ENCODE data around the gene ARHGAP40. TPM values are rescaled to one million over a fixed set of nuclear protein-coding genes. Genes with fewer than 3 reads are reported as not detected.
A peak's percentile ranks its signal among the peaks of the same experiment; 100 is the strongest.

The ARHGAP40 gene
- total and polyA plus RNA-seq, 2 of the 13 experiments (the other 11 are each of a cell fraction or from before 2014, with no cell fraction given), result 0.75 to 2.1 TPM

DNA sequence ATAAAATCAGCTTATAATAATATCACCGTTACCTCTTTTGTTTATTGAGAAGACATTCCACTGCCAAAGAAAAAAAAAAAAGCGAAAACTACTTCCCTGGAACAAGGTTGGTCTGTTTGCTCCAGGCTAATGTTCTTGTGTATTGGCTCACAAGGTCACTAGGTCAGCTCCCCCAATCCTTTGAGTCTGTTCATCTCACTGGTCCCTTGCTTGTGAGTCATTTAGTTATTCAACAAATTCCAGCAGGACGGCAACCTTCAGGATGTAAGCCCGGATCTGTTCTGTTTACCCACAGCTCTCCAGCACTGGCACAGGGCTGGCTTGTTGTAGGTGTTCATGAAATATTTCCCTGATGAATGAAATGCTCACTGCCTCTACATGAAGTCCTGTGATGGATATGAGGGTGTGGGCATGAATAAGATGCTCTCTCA lies 3.3 kb downstream of the ARHGAP40 start:
- in situ Hi-C loops (cut with HindIII; ENCODE audit: extremely low pct_ligation_motif_present, low pct_unique_long_range_greater_than_20kb), result no loop called here
- Histone ChIP-seq H3K27me3 (ENCODE audit: control insufficient read depth in 1 of 2, insufficient read depth in 2 of 2, low read length in 2 of 2) (peaks cover 4 to 51% of the 10 kb centered on the region in 2 experiments; a peak in 4 of 5 replicates), H3K79me2 (ENCODE audit: insufficient read depth, low read length) (no peaks in the 10 kb centered on the region), H3K4me1 (ENCODE audit: insufficient read depth, low read length) (peaks cover 73% of the 10 kb centered on the region), H2AFZ (ENCODE audit: low read length) (no peak overlapping the region), H3K9me3 (ENCODE audit: low read length) (no peaks in the 10 kb centered on the region), H4K20me1 (ENCODE audit: insufficient read depth, low read length) (no peaks in the 10 kb centered on the region), H3K36me3 (replicated peaks in 1 of 2; ENCODE audit: control insufficient read depth in 1 of 2, insufficient read depth in 2 of 2, low read length in 2 of 2) (no peaks in the 10 kb centered on the region), H3K4me2 (ENCODE audit: low read depth, low read length) (peak overlapping the region; percentile 47; the same call in 1 of the 2 replicates), H3K9ac (ENCODE audit: insufficient read depth, low read depth, low read length) (no peak overlapping the region), H3K27ac (ENCODE audit: extremely low read length, insufficient read depth, low read length) (peak overlapping the region; percentile 13), H3K4me3 (replicated peaks in 1 of 3; ENCODE audit: insufficient read depth in 1 of 3, low read depth in 2 of 3, low read length in 3 of 3) (no peak overlapping the region; a peak in 1 of 6 replicates)
- BruUV-seq (replicated peaks), result no TSS peak
- ATAC-seq, result peak; percentile 95
- intact Hi-C loops (cut with micrococcal nuclease; ENCODE audit: unreplicated experiment), result loop anchor here (1.0 kb wide), 1 partner anchor 20 kb away; no protein-coding TSS in a partner anchor
- peak; percentile 96 for FAIRE-seq
- DNase-seq (ENCODE audit: low spot score), result peak; percentile 100
- ChIA-PET POLR2A (interaction anchor here (0.8 to 0.9 kb wide), 4 partner anchors 10 to 170 kb away, joined by 3 to 5 read pairs (median 3); partner anchors contain the start of gene SNHG17), CTCF (ENCODE audit: low intra/inter-chr PET ratio, low total read pairs) (no interaction called here)
- 0% methylated on average over 4 of the region's 4 CpGs for WGBS (ENCODE audit: low lambda C conversion rate)
- TF ChIP-seq ZNF841 (CRISPR knock-in tag; IDR thresholded peaks at IDR 0.05; ENCODE audit: borderline replicate concordance), result no peak
- TF ChIP-seq CREM (IDR thresholded peaks at IDR 0.05), result peak; percentile 87
- no peak for TF ChIP-seq CREM (CRISPR knock-in tag; IDR thresholded peaks at IDR 0.05)
- TF ChIP-seq ELF1 (CRISPR knock-in tag; IDR thresholded peaks at IDR 0.05), result peak; percentile 42; the same call in 1 of the 2 replicates
- TF ChIP-seq CREB1 (IDR thresholded peaks at IDR 0.05), result no peak; the same call in 1 of the 2 replicates
- TF ChIP-seq CREB1 (CRISPR knock-in tag; IDR thresholded peaks at IDR 0.05), result peak; percentile 80
- TF ChIP-seq HOXA5 (CRISPR knock-in tag; IDR thresholded peaks at IDR 0.05), result peak; percentile 79; the same call in 1 of the 2 replicates
- peak; percentile 87 for TF ChIP-seq ZNF605 (CRISPR knock-in tag; IDR thresholded peaks at IDR 0.05)
- TF ChIP-seq, protein P1, sequence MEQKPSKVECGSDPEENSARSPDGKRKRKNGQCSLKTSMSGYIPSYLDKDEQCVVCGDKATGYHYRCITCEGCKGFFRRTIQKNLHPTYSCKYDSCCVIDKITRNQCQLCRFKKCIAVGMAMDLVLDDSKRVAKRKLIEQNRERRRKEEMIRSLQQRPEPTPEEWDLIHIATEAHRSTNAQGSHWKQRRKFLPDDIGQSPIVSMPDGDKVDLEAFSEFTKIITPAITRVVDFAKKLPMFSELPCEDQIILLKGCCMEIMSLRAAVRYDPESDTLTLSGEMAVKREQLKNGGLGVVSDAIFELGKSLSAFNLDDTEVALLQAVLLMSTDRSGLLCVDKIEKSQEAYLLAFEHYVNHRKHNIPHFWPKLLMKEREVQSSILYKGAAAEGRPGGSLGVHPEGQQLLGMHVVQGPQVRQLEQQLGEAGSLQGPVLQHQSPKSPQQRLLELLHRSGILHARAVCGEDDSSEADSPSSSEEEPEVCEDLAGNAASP (CRISPR knock-in tag; IDR thresholded peaks at IDR 0.05; ENCODE audit: borderline replicate concordance), result peak; percentile 82; the same call in 1 of the 2 replicates
- peak; percentile 38 for TF ChIP-seq PRPF4 (IDR thresholded peaks at IDR 0.05; ENCODE audit: low read depth, low read length, poor library complexity, severe bottlenecking)
- no peak for TF ChIP-seq MYNN (CRISPR knock-in tag; IDR thresholded peaks at IDR 0.05; ENCODE audit: low read depth)
- TF ChIP-seq, protein P2, sequence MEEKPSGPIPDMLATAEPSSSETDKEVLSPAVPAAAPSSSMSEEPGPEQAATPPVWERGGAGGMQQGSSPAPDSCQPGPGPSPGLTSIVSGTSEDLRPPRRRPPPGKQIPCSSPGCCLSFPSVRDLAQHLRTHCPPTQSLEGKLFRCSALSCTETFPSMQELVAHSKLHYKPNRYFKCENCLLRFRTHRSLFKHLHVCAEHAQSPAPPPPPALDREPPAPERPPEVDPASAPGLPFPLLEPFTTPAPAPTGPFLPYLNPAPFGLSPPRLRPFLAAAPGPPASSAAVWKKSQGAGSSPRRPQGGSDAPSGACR (CRISPR knock-in tag; IDR thresholded peaks at IDR 0.05), result peak; percentile 78; the same call in 1 of the 2 replicates
- peak; percentile 95 for TF ChIP-seq PITX1 (CRISPR knock-in tag; IDR thresholded peaks at IDR 0.05)
- TF ChIP-seq CEBPB (IDR thresholded peaks at IDR 0.05; ENCODE audit: borderline replicate concordance, low read depth, low read length), result peak; percentile 76; the same call in 1 of the 2 replicates
- no peak for TF ChIP-seq ZNF333 (CRISPR knock-in tag; IDR thresholded peaks at IDR 0.05; ENCODE audit: borderline replicate concordance)
- TF ChIP-seq HMG20A (CRISPR knock-in tag; IDR thresholded peaks at IDR 0.05; ENCODE audit: borderline replicate concordance), result peak; percentile 99
- peak; percentile 93 for TF ChIP-seq HOMEZ (CRISPR knock-in tag; IDR thresholded peaks at IDR 0.05; ENCODE audit: low read depth)
- TF ChIP-seq ZNF577 (CRISPR knock-in tag; IDR thresholded peaks at IDR 0.05; ENCODE audit: borderline replicate concordance, low read depth), result no peak
- TF ChIP-seq NR2F1 (CRISPR knock-in tag; IDR thresholded peaks at IDR 0.05), result peak; percentile 100
- 0 out of 2 replicates have a peak, but pooled peaks have one; percentile 22 for TF ChIP-seq ARNT2 (CRISPR knock-in tag; IDR thresholded peaks at IDR 0.05; ENCODE audit: low read depth)
- TF ChIP-seq ZNF768 (CRISPR knock-in tag; IDR thresholded peaks at IDR 0.05), result no peak
- TF ChIP-seq ELK4 (CRISPR knock-in tag; IDR thresholded peaks at IDR 0.05; ENCODE audit: borderline replicate concordance), result no peak
